GM23338 (cell line): ENCODE results near the gene KIF25. TPM values are rescaled to one million over a fixed set of nuclear protein-coding genes. Genes with fewer than 3 reads are reported as not detected.

ENCODE experiments used
- ATAC-seq: fragments of 200-7000 bp; cut with Tn5 transposase; 3 replicates; pipeline ENCODE4 v1.9.1; 2020
- DNase-seq: peaks from one replicate; pipeline ENCODE4 v3.0.0-alpha.2; 2015; ENCODE audit warnings: low spot score
- H2AFZ ChIP-seq: fragments of 200-600 bp; sonication (generic); 2 replicates; pipeline ENCODE4 v1.8.0; 2016; ENCODE audit warnings: antibody characterized with exemption, mild to moderate bottlenecking, moderate library complexity
- H3F3A ChIP-seq: fragments of 200-600 bp; sonication (generic); replicated peaks from 2 replicates; pipeline ENCODE4 v1.8.0; 2017; ENCODE audit warnings: antibody characterized with exemption, mixed run types, low read depth
- H3K27ac ChIP-seq: fragments of 200-600 bp; sonication (generic); 2 replicates; pipeline ENCODE4 v1.6.1; 2016; ENCODE audit warnings: low read depth
- H3K27me3 ChIP-seq: fragments of 200-600 bp; sonication (generic); 2 replicates; pipeline ENCODE4 v1.8.0; 2016; ENCODE audit warnings: mild to moderate bottlenecking, mixed run types, moderate library complexity; ENCODE audit not compliant: insufficient read depth
- H3K36me3 ChIP-seq: fragments of 200-600 bp; sonication (generic); 2 replicates; pipeline ENCODE4 v1.8.0; 2016; ENCODE audit warnings: mild to moderate bottlenecking; ENCODE audit not compliant: insufficient read depth
- H3K4me1 ChIP-seq: fragments of 200-600 bp; sonication (generic); 2 replicates; pipeline ENCODE4 v1.8.0; 2016; ENCODE audit warnings: mild to moderate bottlenecking, moderate library complexity; ENCODE audit not compliant: insufficient read depth
- H3K4me2 ChIP-seq: fragments of 200-600 bp; sonication (generic); 2 replicates; pipeline ENCODE4 v1.7.1; 2017; ENCODE audit warnings: mixed run types
- H3K4me3 ChIP-seq: fragments of 200-600 bp; sonication (generic); 2 replicates; pipeline ENCODE4 v1.6.1; 2016; ENCODE audit warnings: mixed run types
- H3K79me2 ChIP-seq: fragments of 200-600 bp; sonication (generic); replicated peaks from 2 replicates; pipeline ENCODE4 v1.8.0; 2017; ENCODE audit warnings: mild to moderate bottlenecking; ENCODE audit not compliant: insufficient read depth
- H3K9me2 ChIP-seq: fragments of 200-600 bp; sonication (generic); 2 replicates; pipeline ENCODE4 v1.8.0; 2017; ENCODE audit not compliant: insufficient read depth
- H4K20me1 ChIP-seq: fragments of 200-600 bp; sonication (generic); replicated peaks from 2 replicates; pipeline ENCODE4 v1.8.0; 2017; ENCODE audit warnings: mild to moderate bottlenecking; ENCODE audit not compliant: insufficient read depth
- H3K27ac Mint-ChIP-seq: 2 replicates; pipeline ENCODE4 v1.8.0; 2020; ENCODE audit warnings: inconsistent platforms, mild to moderate bottlenecking, moderate library complexity, mixed read lengths
- H3K27me3 Mint-ChIP-seq: 3 replicates; pipeline ENCODE4 v1.8.0; 2022; ENCODE audit warnings: low read depth, mild to moderate bottlenecking, moderate library complexity, mixed read lengths, inconsistent platforms; ENCODE audit not compliant: insufficient read depth, poor library complexity
- H3K36me3 Mint-ChIP-seq: 3 replicates; pipeline ENCODE4 v1.8.0; 2021; ENCODE audit warnings: low read depth, mild to moderate bottlenecking, inconsistent platforms, moderate library complexity, mixed read lengths
- H3K4me1 Mint-ChIP-seq: 3 replicates; pipeline ENCODE4 v1.8.0; 2020; ENCODE audit warnings: mild to moderate bottlenecking, inconsistent platforms, mixed read lengths
- H3K4me3 Mint-ChIP-seq: 3 replicates; pipeline ENCODE4 v1.8.0; 2021; ENCODE audit warnings: moderate library complexity, mild to moderate bottlenecking, inconsistent platforms, mixed read lengths
- H3K9me3 Mint-ChIP-seq: 3 replicates; pipeline ENCODE4 v1.8.0; 2020; ENCODE audit warnings: moderate library complexity, mild to moderate bottlenecking, inconsistent platforms, mixed read lengths
- CREB1 ChIP-seq: fragments of 250-450 bp; sonication (Bioruptor Pico); IDR thresholded peaks from 2 replicates; pipeline ENCODE4 v1.5.0; 2020; ENCODE audit warnings: low read depth, mild to moderate bottlenecking, moderate library complexity
- EZH2 ChIP-seq: fragments of 200-600 bp; sonication (generic); IDR thresholded peaks from one replicate; pipeline ENCODE4 v1.8.0; 2017; ENCODE audit warnings: antibody characterized with exemption, mild to moderate bottlenecking, low read depth; ENCODE audit not compliant: unreplicated experiment
- NANOG ChIP-seq: IDR thresholded peaks from 2 replicates; pipeline ENCODE4 v1.6.1; 2016; ENCODE audit warnings: antibody characterized with exemption, borderline replicate concordance
- STAT1 ChIP-seq: IDR thresholded peaks from one replicate; pipeline ENCODE4 v1.6.1; 2016; ENCODE audit warnings: antibody characterized with exemption; ENCODE audit not compliant: unreplicated experiment
- ZNF331 ChIP-seq: fragments of 250-450 bp; sonication (Bioruptor Pico); IDR thresholded peaks from 2 replicates; pipeline ENCODE4 v1.5.0; 2020; ENCODE audit warnings: low read depth, mild to moderate bottlenecking, moderate library complexity
- polyA plus RNA-seq: library from polyadenylated mRNA; unstranded; fragments of >200 nt; fragmentation: Nextera tagmentation; extraction: Ambion mirVana; gene quantifications from 2 replicates; pipeline ENCODE4 v1.2.1, GENCODE V29; 2016
- total RNA-seq: library from RNA; depleted of rRNA; stranded (reverse); fragments of >200 nt; shearing (Covaris generic); gene quantifications from 2 replicates; pipeline ENCODE4 v1.2.3, GENCODE V29; 2014
- TF ChIP-seq, protein P1 (sequence below): IDR thresholded peaks from one replicate; pipeline ENCODE4 v1.6.1; 2018; ENCODE audit warnings: antibody characterized with exemption; ENCODE audit not compliant: unreplicated experiment

KIF25 gene
- total and polyA plus RNA-seq, 2 experiments from 2014 or later: 0.69 to 0.76 TPM

DNA sequence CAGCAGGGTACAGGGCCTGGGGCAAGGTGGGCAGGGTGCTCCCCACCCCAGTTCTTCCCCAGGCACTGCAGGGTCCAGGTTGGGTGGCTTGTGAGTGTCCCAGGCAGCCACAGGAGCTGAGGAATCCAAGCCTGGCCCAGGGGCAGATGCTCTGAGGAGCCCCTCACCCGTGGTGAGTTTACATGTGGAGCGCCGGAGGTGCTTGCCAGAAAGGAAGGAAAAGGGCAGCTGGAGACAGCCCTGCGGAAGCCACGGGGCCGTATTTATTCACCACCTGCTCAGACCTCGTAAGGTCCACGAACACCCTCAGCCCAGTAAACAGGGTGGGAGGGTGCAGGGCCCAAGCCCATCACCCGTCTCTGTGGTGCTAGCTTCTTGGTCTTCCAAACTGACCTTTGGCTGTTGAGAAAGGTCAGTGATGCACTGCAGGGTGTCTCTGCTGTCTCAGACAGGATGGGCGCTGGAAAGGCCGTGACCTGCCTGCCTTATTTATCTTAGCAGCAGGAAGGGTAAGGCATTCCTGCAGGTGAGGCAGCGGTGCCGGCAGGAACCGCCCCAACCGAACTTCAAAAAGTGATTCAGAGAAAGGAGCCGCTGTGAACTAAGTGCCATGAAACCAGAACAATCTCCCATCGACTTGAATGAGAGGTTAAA, 85.5 kb downstream of the KIF25 start (continued):
- TF ChIP-seq, protein P1, sequence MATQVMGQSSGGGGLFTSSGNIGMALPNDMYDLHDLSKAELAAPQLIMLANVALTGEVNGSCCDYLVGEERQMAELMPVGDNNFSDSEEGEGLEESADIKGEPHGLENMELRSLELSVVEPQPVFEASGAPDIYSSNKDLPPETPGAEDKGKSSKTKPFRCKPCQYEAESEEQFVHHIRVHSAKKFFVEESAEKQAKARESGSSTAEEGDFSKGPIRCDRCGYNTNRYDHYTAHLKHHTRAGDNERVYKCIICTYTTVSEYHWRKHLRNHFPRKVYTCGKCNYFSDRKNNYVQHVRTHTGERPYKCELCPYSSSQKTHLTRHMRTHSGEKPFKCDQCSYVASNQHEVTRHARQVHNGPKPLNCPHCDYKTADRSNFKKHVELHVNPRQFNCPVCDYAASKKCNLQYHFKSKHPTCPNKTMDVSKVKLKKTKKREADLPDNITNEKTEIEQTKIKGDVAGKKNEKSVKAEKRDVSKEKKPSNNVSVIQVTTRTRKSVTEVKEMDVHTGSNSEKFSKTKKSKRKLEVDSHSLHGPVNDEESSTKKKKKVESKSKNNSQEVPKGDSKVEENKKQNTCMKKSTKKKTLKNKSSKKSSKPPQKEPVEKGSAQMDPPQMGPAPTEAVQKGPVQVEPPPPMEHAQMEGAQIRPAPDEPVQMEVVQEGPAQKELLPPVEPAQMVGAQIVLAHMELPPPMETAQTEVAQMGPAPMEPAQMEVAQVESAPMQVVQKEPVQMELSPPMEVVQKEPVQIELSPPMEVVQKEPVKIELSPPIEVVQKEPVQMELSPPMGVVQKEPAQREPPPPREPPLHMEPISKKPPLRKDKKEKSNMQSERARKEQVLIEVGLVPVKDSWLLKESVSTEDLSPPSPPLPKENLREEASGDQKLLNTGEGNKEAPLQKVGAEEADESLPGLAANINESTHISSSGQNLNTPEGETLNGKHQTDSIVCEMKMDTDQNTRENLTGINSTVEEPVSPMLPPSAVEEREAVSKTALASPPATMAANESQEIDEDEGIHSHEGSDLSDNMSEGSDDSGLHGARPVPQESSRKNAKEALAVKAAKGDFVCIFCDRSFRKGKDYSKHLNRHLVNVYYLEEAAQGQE: no peak
- no peak for TF ChIP-seq NANOG

DNA sequence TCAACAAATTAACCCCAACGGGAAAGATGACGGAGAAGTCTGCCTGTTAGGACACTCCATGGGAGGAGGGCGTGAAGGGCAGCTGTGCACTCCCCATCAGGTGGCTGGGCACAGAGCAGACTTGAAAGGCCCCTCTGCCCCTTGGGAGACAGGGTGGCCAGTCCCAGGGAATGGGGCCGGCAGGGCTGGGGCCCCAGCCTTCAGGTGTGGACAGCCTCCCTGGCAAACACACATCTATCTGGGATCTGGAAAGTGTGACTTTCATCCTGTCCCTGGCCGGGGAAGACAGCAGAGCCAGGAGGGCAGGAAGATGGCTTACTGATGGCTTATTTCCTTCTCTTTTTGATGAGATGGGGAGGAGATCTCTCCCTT, 86.0 kb downstream of the KIF25 start:
- Histone ChIP-seq H3K36me3 (no peaks in the 10 kb centered on the region), H3K4me1 (no peaks in the 10 kb centered on the region), H3K4me2 (no peak overlapping the region), H3K79me2 (no peaks in the 10 kb centered on the region), H3K9me2 (no peaks in the 10 kb centered on the region), H4K20me1 (no peaks in the 10 kb centered on the region), H3K27me3 (no peaks in the 10 kb centered on the region), H3K4me3 (no peak overlapping the region), H3F3A (no peaks in the 10 kb centered on the region), H3K27ac (no peak overlapping the region), H2AFZ (no peak overlapping the region)
- no peak for TF ChIP-seq STAT1
- no peak for TF ChIP-seq CREB1 (CRISPR knock-in tag)
- TF ChIP-seq ZNF331 (CRISPR knock-in tag): no peak
- TF ChIP-seq EZH2: no peak
- TF ChIP-seq, protein P1: no peak
- Mint-ChIP-seq H3K4me3 (no peak overlapping the region), H3K9me3 (no peaks in the 10 kb centered on the region), H3K36me3 (no peaks in the 10 kb centered on the region), H3K4me1 (peaks cover 21% of the 10 kb centered on the region), H3K27ac (no peak overlapping the region), H3K27me3 (peaks cover 15% of the 10 kb centered on the region)
- DNase-seq (no peak), ATAC-seq (no peak)
